Measurements from ENCODE around the gene NAP1L4. TPM values are rescaled to one million over a fixed set of nuclear protein-coding genes. Genes with fewer than 3 reads are reported as not detected.

Gene NAP1L4
- total and polyA plus RNA-seq, 9 donors = 54.4 to 136 (median 102) TPM

GRCh38 chr11:2929531-2929949 is 62.6 kb downstream of the NAP1L4 start:
- WGBS, 3 donors = 0% methylated on average over 12 to 44 of the region's 48 CpGs
- no peak overlapping the region for H3K27ac ChIP-seq
- no peaks in the 10 kb centered on the region for H3K4me1 ChIP-seq (ENCODE audit: insufficient read depth)
- H3K36me3 ChIP-seq = no peaks in the 10 kb centered on the region
- DNase-seq = peak in 2 of 5 donors; percentile 23 to 53
- no peaks in the 10 kb centered on the region for H3K9me3 ChIP-seq
- TF ChIP-seq POLR2A (IDR thresholded peaks at IDR 0.05) (no peak), CTCF (IDR thresholded peaks at IDR 0.05) (no peak), EP300 (IDR thresholded peaks at IDR 0.05) (no peak)
- H3K4me3 ChIP-seq = peak overlapping the region; percentile 35
- intact Hi-C loops (cut with DNase I) = no loop called here
- no peaks in the 10 kb centered on the region for H3K27me3 ChIP-seq

GRCh38 chr11:2928605-2929530 is 63.3 kb downstream of the NAP1L4 start, which contains the start of gene PHLDA2:
Gene PHLDA2 (minus strand): TSS chr11:2929420. CDS start chr11:2929364, 56 bp downstream.
- no peak for TF ChIP-seq POLR2A (IDR thresholded peaks at IDR 0.05)
- no peak for TF ChIP-seq CTCF (IDR thresholded peaks at IDR 0.05)
- no peak for TF ChIP-seq EP300 (IDR thresholded peaks at IDR 0.05)
- Histone ChIP-seq H3K27ac (no peak within 1 kb of the TSS), H3K27me3 (no peaks in the 10 kb centered on the region), H3K4me3 (peak within 1 kb of the TSS; percentile 35), H3K4me1 (ENCODE audit: insufficient read depth) (no peaks in the 10 kb centered on the region), H3K36me3 (no peaks in the 10 kb centered on the region), H3K9me3 (no peaks in the 10 kb centered on the region)
- WGBS, 3 donors = 0 to 1% (median 1%) methylated on average over 82 to 111 of the region's 113 CpGs
- intact Hi-C loops (cut with DNase I) = no loop called here
- peak in 2 of 5 donors; percentile 39 to 65 for DNase-seq

GRCh38 chr11:2927851-2928604 is 64.1 kb downstream of the NAP1L4 start:
- H3K27me3 ChIP-seq = no peaks in the 10 kb centered on the region
- no peaks in the 10 kb centered on the region for H3K36me3 ChIP-seq
- 41 to 47% (median 44%) methylated on average over 24 to 25 of the region's 25 CpGs for WGBS, 3 donors
- peak overlapping the region; percentile 35 for H3K4me3 ChIP-seq
- peak in 1 of 5 donors; percentile 16 for DNase-seq
- H3K9me3 ChIP-seq = no peaks in the 10 kb centered on the region
- H3K27ac ChIP-seq = no peak overlapping the region
- TF ChIP-seq EP300 (IDR thresholded peaks at IDR 0.05) (no peak), POLR2A (IDR thresholded peaks at IDR 0.05) (no peak), CTCF (IDR thresholded peaks at IDR 0.05) (no peak)
- no peaks in the 10 kb centered on the region for H3K4me1 ChIP-seq (ENCODE audit: insufficient read depth)
- intact Hi-C loops (cut with DNase I) = no loop called here

DNA sequence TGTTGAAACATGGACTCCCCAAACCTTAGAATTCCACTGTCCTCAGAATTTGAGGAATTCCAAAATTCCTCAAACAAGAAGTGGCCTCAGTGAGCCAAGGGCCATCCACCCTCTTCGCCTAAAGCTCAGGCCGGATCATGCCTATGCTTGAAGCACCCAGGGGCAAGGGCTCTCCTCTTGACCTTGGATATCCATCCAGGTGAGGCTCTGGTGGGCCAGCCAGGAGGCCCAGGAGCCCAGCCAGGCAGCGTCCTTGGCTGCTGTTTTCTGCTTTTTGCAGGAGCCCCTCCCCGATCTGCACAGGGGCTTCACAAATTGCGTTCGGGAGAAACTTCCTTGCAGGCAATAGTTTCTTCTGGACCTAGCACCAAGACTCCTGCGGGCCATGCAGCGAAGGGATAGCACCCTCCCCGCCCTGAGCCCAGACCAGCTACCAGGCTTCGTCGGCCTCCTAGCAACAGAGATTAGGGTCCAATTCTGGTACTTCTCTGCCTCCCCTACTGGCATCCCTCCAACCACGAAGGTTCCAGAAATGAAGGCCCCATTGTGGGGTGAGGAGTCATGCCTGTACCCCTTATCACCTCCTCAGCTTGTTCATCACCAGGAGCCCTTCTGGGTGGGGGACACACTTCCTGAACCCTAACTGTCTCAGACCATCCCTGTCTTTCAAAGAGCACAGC is 64.9 kb downstream of the NAP1L4 start:
- Histone ChIP-seq H3K4me1 (ENCODE audit: insufficient read depth) (no peaks in the 10 kb centered on the region), H3K9me3 (no peaks in the 10 kb centered on the region), H3K27ac (no peak overlapping the region), H3K36me3 (no peaks in the 10 kb centered on the region), H3K4me3 (no peak overlapping the region), H3K27me3 (no peaks in the 10 kb centered on the region)
- peak in 1 of 5 donors; percentile 16 for DNase-seq
- intact Hi-C loops (cut with DNase I) = no loop called here
- 73 to 84% (median 77%) methylated on average over 12 of the region's 12 CpGs for WGBS, 3 donors
- TF ChIP-seq POLR2A (IDR thresholded peaks at IDR 0.05) = no peak
- TF ChIP-seq CTCF (IDR thresholded peaks at IDR 0.05) = no peak
- no peak for TF ChIP-seq EP300 (IDR thresholded peaks at IDR 0.05)
